ENCODE data around the gene GPR15.

The GPR15 gene

DNA sequence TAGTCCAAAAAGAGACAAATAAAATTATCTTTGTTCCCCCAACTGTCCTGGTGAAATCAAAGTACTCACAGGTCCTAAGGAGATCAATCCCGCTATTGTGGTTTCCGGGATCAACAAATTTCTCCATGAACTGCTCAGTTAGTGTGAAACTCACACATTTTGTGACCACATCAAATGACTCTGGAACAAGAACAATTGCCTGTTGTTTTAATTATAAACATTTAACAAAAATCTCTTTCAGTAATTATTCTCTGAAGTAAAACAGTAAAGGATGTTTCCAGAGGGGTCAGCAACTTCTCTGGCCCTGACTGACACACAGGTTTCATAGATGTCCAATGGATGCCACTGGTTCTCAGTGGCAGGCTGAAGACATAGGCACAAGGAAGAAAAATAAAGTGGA lies 13.0 kb upstream of the GPR15 start:
- no peak for TF ChIP-seq ZFX (IDR thresholded peaks at IDR 0.05; ENCODE audit: borderline replicate concordance)
- TF ChIP-seq, protein P1, sequence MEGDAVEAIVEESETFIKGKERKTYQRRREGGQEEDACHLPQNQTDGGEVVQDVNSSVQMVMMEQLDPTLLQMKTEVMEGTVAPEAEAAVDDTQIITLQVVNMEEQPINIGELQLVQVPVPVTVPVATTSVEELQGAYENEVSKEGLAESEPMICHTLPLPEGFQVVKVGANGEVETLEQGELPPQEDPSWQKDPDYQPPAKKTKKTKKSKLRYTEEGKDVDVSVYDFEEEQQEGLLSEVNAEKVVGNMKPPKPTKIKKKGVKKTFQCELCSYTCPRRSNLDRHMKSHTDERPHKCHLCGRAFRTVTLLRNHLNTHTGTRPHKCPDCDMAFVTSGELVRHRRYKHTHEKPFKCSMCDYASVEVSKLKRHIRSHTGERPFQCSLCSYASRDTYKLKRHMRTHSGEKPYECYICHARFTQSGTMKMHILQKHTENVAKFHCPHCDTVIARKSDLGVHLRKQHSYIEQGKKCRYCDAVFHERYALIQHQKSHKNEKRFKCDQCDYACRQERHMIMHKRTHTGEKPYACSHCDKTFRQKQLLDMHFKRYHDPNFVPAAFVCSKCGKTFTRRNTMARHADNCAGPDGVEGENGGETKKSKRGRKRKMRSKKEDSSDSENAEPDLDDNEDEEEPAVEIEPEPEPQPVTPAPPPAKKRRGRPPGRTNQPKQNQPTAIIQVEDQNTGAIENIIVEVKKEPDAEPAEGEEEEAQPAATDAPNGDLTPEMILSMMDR (IDR thresholded peaks at IDR 0.05) = no peak
- H3K27ac ChIP-seq = no peak overlapping the region

DNA sequence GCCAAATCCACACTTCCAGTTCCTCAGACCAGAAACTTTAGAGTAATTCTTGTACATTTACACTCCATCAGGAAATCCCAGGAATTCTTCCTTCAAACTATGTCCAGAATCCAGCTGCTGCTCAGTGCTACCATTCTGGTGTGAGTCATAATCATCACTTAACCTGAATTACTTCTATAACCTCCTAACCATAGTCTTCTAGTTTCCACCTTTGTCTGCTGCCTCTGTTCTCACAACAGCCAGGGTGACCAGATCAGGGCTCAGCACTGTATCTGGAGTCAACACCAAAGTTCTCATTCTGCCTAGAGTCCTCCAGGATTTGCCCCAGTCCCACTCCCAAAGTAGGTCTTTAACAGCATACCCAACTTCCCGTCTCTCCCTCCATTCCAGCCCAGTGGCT lies 12.4 kb upstream of the GPR15 start:
- TF ChIP-seq, protein P1 (IDR thresholded peaks at IDR 0.05) = no peak
- TF ChIP-seq ZFX (IDR thresholded peaks at IDR 0.05; ENCODE audit: borderline replicate concordance) = no peak
- H3K27ac ChIP-seq = no peak overlapping the region

DNA sequence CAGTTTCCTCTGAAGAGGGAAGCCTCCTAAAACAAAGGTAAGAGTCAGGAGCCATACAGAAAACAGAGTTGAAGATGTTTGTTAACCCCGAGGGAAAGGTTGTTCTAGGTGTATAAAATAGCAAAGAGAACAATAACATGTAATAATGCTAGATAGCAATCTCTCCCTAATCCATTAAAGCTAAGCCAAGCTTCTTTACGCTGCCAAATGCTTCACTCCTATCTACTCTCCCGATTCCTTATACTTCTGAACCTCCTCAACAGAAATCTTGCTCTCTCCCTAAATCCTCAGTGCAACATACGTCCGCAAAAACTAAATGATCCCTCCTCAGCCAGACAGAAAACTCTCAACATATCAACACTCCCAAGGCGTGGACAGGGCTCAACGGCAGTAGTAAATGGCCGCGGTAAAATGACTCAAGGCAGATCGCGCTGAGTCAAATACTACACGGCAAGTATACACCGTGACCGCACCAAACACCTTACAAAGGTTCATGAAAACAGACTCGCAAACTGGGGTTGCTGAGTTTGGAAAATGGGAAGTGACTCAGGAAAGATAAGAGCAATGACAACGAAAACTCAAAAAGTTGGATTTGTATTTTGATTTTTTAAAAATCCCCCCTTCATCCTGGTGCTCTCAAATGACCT lies 9.8 kb upstream of the GPR15 start:
- TF ChIP-seq, protein P1 (IDR thresholded peaks at IDR 0.05) = no peak
- no peak for TF ChIP-seq ZFX (IDR thresholded peaks at IDR 0.05; ENCODE audit: borderline replicate concordance)
- H3K27ac ChIP-seq = peak overlapping the region; percentile 83

DNA sequence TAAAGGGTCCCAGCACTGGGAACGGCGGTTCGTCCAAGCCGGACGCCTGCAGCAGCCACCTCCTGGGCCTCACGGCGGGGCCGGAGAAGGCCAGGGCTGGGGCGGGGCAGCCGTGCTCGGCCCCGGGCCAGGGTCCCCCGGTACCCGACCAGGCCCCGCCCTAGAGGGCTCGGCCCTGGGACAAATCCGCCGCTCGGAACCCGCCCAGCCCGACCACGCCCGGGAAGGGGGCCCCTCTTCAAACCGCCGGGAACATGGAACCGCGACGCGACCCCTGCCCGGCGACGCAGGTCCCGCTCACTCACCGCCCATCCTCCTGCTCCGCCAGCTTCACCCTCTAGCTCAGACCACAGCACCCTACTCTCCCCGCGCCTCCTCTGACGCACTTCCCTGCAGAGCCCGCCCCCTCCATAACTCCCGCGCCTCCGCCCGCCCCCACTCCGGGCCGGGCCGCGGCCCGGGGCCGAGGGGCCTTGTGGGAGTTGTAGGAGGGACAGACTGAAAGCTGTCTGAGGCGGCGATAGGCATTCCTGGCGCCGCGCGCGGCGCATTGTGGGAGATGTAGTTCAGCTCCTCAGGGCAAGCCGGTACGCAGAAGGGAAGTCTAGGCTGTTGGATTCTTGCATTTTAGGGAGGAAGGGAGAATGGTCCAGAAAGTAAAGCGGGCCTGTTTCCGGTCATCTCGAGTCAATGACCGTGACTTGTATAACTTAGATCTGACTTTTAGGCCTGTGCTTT lies 9.1 kb upstream of the GPR15 start, which contains the start of gene CLDND1:
CLDND1 (minus strand) TSS at position 359 of the 738 bp plus-strand sequence. CDS start 1,478 bp downstream, outside the sequence.
- TF ChIP-seq, protein P1 (IDR thresholded peaks at IDR 0.05) = no peak
- no peak for TF ChIP-seq ZFX (IDR thresholded peaks at IDR 0.05; ENCODE audit: borderline replicate concordance)
- peak within 1 kb of the TSS; percentile 83 for H3K27ac ChIP-seq

DNA sequence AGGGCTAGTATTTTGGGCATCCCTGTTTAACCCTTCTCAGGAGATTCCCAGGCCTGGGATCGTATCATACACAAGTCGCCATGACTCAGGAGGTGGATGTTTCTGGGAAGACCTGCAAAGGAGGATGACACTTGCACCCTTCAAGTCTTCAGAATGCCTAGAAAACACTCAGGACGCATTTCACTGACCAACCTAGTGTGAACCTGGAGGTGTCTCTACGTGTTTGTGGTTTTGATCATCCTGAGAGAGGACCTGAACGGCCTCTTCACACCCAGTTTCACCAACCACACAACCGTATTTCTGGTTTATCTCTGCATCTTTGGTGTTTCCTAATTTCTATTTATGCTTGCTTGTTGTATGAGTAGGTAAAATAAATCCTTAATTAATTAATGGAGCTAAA lies 6.3 kb upstream of the GPR15 start:
- no peak for TF ChIP-seq ZFX (IDR thresholded peaks at IDR 0.05; ENCODE audit: borderline replicate concordance)
- TF ChIP-seq, protein P1 (IDR thresholded peaks at IDR 0.05) = no peak
- no peak overlapping the region for H3K27ac ChIP-seq

DNA sequence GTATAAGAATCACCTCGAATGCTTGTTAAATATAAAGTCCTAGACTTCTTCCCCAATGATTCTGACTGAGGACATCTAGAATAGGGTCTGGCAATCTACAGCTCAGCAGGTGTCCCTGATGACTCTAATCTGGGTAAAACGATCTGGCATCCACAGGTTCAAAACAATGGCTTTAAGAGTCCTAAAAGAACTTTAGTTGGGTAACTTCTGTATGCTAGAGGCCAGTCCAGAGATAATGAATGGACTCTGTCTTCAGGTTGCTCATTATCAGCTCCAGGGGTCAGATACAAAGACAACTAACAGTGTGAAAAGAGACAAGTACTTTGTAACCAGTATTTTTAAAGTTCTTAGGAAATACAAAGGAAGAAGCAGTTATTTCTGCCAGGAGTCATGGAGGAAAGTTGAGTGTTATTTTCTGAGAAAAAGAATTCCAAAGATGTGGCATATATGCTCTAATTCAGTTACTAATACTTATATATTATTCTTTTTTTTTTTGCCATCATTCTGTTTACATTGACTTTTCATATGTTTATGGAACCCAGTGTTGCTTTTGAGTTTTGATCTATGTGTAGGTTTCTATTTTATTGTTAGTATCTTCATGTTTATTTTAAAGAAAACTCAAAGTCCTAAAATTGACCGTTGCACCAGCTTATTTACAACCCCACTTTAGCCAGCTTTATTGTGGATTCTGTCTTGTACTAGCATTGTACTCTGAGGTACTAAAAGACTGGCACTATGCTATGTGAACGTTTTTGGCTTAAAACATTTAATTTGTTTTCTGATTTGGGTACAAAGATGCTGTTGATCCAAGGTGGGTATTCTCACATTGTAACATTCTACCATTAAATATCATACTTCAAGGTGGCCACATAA lies 3.1 kb upstream of the GPR15 start:
- no peak overlapping the region for H3K27ac ChIP-seq
- no peak for TF ChIP-seq ZFX (IDR thresholded peaks at IDR 0.05; ENCODE audit: borderline replicate concordance)
- TF ChIP-seq, protein P1 (IDR thresholded peaks at IDR 0.05) = no peak

Data from 22Rv1 (cell line).